ENCODE measurements around the gene STXBP6. TPM values are rescaled to one million over a fixed set of nuclear protein-coding genes. Genes with fewer than 3 reads are reported as not detected.

STXBP6 gene
- total and polyA plus RNA-seq, 2 of the 13 experiments (the other 11 are each of a cell fraction or from before 2014, with no cell fraction given) = 35.3 to 42.8 TPM

- no peak for TF ChIP-seq ZIK1 (CRISPR knock-in tag; IDR thresholded peaks at IDR 0.05; ENCODE audit: borderline replicate concordance, low read depth)
- no peak for TF ChIP-seq ZFP36L1 (CRISPR knock-in tag; IDR thresholded peaks at IDR 0.05)
- 0 out of 2 replicates have a peak, but pooled peaks have one; percentile 31 for TF ChIP-seq KDM4B (CRISPR knock-in tag; IDR thresholded peaks at IDR 0.05)
- TF ChIP-seq ZC3H4 (CRISPR knock-in tag; IDR thresholded peaks at IDR 0.05; ENCODE audit: borderline replicate concordance) = no peak
- TF ChIP-seq ZMYM4 (CRISPR knock-in tag; IDR thresholded peaks at IDR 0.05) = peak; percentile 44; the same call in 1 of the 2 replicates
- TF ChIP-seq SP4 (CRISPR knock-in tag; IDR thresholded peaks at IDR 0.05) = peak; percentile 28; the same call in 1 of the 2 replicates
- no peak for TF ChIP-seq CENPT (CRISPR knock-in tag; IDR thresholded peaks at IDR 0.05; ENCODE audit: low read depth)
- TF ChIP-seq FOXP1 (IDR thresholded peaks at IDR 0.05) = no peak
- 0 out of 2 replicates have a peak, but pooled peaks have one; percentile 15 for TF ChIP-seq FOXP1 (CRISPR knock-in tag; IDR thresholded peaks at IDR 0.05)
- TF ChIP-seq ZNF136 (CRISPR knock-in tag; IDR thresholded peaks at IDR 0.05; ENCODE audit: low read depth) = 0 out of 2 replicates have a peak, but pooled peaks have one; percentile 7
- TF ChIP-seq ZNF512 (CRISPR knock-in tag; IDR thresholded peaks at IDR 0.05) = peak; percentile 85
- 0 out of 2 replicates have a peak, but pooled peaks have one; percentile 23 for TF ChIP-seq ZBTB20 (CRISPR knock-in tag; IDR thresholded peaks at IDR 0.05; ENCODE audit: borderline replicate concordance, low read depth)
- peak; percentile 81; the same call in 1 of the 2 replicates for TF ChIP-seq TRIM22 (IDR thresholded peaks at IDR 0.05)
- 0 out of 2 replicates have a peak, but pooled peaks have one; percentile 5 for TF ChIP-seq FOXA3 (CRISPR knock-in tag; IDR thresholded peaks at IDR 0.05)
- TF ChIP-seq RARA (CRISPR knock-in tag; IDR thresholded peaks at IDR 0.05) = no peak
- TF ChIP-seq ZNF577 (CRISPR knock-in tag; IDR thresholded peaks at IDR 0.05; ENCODE audit: borderline replicate concordance, low read depth) = no peak
- TF ChIP-seq MAX (IDR thresholded peaks at IDR 0.05) = 0 out of 2 replicates have a peak, but pooled peaks have one; percentile 18
- peak; percentile 14; the same call in 1 of the 2 replicates for TF ChIP-seq ZNF644 (CRISPR knock-in tag; IDR thresholded peaks at IDR 0.05; ENCODE audit: low read depth)
- TF ChIP-seq ATM (IDR thresholded peaks at IDR 0.05; ENCODE audit: borderline replicate concordance) = peak; percentile 67; the same call in 1 of the 2 replicates
- TF ChIP-seq GTF2F1 (IDR thresholded peaks at IDR 0.05; ENCODE audit: low read length) = no peak
- TF ChIP-seq NBN (conservative IDR thresholded peaks at IDR 0.05) = 0 out of 2 replicates have a peak, but pooled peaks have one; percentile 13
- 0 out of 2 replicates have a peak, but pooled peaks have one; percentile 25 for TF ChIP-seq NCOA2 (CRISPR knock-in tag; IDR thresholded peaks at IDR 0.05)
These were observed 138.4 kb downstream of the STXBP6 start (continued) for GRCh38 chr14:24911324-24912109.

Data from HepG2 (cell line).